ENCODE results near the gene KIAA0319L.

Gene KIAA0319L

DNA sequence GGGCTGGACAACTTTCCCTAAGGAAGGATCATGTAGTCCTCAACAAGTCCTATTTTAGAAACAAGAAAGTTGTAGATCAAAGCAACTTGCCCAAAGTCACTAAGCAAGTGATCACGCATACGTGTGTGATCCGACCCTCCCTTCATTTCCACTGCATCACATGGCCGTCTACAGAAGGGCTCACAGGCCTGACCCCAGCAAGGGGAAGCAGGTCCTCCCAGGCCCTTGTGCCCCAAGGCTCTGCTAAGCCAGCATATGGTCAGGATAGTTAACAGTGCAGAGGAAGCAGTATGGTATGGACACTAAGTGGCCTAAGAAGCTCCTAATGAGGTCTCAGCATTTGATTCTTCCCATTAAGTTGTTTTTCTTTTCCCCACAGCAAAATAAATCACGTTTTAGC, 40.7 kb upstream of the KIAA0319L start:
- TF ChIP-seq, protein P1, sequence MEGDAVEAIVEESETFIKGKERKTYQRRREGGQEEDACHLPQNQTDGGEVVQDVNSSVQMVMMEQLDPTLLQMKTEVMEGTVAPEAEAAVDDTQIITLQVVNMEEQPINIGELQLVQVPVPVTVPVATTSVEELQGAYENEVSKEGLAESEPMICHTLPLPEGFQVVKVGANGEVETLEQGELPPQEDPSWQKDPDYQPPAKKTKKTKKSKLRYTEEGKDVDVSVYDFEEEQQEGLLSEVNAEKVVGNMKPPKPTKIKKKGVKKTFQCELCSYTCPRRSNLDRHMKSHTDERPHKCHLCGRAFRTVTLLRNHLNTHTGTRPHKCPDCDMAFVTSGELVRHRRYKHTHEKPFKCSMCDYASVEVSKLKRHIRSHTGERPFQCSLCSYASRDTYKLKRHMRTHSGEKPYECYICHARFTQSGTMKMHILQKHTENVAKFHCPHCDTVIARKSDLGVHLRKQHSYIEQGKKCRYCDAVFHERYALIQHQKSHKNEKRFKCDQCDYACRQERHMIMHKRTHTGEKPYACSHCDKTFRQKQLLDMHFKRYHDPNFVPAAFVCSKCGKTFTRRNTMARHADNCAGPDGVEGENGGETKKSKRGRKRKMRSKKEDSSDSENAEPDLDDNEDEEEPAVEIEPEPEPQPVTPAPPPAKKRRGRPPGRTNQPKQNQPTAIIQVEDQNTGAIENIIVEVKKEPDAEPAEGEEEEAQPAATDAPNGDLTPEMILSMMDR (conservative IDR thresholded peaks at IDR 0.05) = no peak
- TF ChIP-seq ZFX (IDR thresholded peaks at IDR 0.05) = no peak
- H3K27ac ChIP-seq = no peak overlapping the region

DNA sequence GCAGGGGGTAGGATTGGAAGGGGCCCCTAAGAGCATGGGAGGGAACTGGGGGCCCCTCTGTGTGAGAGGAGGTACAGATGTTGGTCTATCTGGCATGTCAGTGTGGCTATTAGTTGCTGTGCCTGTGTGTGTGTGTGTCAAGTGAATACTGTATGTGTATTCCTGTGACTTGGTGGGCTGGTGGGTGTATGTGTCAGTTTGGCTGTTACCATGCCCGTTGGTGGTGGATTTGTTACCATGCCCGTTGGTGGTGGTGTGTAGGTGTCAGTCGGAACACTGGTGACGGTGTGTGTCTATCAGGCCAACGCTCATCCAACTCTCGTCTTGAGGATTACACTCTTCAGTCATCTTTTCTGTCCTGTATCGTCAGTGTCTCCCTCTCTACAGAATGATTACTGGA, 38.5 kb upstream of the KIAA0319L start:
- TF ChIP-seq ZFX (IDR thresholded peaks at IDR 0.05) = no peak
- TF ChIP-seq, protein P1 (conservative IDR thresholded peaks at IDR 0.05) = no peak
- no peak overlapping the region for H3K27ac ChIP-seq

DNA sequence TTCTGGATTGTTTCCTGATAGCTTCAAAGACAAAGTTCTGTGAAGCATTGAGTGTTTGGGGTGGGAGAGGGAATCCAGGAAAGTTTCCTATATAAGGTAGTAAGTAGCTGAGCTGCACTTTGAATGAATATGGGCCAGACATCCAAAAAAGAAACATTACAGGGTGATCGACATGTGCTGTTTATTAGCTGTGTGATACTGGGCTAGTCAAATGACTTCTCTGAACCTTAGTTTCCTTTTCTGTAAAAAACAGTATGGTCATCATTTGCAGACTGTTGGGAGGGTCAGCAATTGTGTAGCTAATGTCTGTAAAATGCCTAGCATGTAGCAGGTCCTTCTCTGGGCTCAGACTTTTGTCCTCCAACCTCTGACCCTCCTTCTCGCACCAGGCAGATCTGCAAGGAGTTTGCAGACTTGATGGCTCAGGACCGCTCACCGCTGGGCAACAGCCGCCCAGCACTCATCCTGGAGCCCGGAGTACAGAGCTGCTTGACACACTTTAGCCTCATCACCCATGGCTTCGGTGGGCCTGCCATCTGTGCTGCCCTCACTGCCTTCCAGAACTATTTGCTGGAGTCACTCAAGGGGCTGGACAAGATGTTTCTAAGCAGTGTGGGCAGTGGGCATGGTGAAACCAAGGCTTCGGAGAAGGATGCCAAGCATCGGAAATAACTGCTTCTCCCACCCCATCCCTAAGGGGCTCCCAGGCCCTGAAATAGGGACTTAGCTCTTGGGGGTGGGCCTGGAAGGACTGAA, 37.0 kb upstream of the KIAA0319L start:
- TF ChIP-seq, protein P1 (conservative IDR thresholded peaks at IDR 0.05) = no peak
- no peak for TF ChIP-seq ZFX (IDR thresholded peaks at IDR 0.05)
- H3K27ac ChIP-seq = no peak overlapping the region

DNA sequence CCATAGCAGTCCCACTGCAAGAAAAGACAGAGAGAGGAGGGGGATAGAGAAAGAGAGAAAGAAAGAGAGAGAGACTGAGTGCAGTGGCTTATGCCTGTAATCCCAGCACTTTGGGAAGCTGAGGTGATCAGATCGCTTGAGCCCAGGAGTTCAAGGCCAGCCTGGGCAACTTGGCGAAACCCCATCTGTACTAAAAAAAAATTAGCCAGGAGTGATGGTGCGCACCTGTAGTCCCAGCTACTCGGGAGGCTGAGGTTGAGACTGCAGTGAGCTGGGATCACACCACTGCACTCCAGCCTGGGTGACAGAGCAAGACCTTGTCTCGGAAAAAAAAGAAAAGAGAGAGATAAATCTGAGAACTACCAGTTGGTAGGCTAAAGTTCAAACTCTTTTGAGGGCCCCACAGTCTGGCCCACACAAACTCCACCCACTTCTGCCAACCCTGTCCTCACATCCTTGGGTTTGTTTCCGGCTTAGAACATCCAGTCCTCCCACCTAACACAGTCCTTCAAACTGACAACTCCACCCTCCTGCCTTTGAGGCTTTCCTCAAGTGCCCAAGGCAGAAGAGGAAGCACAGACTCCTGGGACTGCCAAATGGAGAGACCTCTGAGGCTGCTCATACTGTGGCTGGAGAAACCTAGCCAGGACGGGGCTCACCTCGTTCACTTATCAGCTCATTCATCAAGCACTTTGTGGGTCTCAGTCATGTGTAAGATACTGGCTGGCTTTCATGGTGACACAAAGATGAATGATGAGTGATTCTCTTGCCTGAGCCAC, 36.0 kb upstream of the KIAA0319L start:
- no peak overlapping the region for H3K27ac ChIP-seq
- TF ChIP-seq, protein P1 (conservative IDR thresholded peaks at IDR 0.05) = no peak
- TF ChIP-seq ZFX (IDR thresholded peaks at IDR 0.05) = no peak

DNA sequence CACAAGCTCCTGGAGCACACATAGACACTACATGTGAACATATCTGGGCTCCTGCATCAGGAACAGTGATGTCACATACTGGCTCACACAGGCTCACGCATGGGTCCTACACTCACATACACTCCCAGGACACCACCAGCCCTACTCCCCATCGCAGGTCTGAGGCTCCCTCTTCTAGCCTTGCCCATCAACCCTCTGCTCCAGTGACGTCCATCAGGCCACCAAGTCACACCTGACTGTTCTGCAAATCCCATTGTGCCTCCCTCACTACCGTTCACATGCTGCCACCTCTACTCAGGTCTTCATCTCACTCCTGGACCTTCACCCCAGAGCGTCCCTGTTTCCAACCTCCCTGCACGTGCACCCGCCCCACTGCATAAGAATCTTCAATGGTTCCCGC, 34.0 kb upstream of the KIAA0319L start:
- TF ChIP-seq, protein P1 (conservative IDR thresholded peaks at IDR 0.05) = no peak
- TF ChIP-seq ZFX (IDR thresholded peaks at IDR 0.05) = no peak
- H3K27ac ChIP-seq = no peak overlapping the region

DNA sequence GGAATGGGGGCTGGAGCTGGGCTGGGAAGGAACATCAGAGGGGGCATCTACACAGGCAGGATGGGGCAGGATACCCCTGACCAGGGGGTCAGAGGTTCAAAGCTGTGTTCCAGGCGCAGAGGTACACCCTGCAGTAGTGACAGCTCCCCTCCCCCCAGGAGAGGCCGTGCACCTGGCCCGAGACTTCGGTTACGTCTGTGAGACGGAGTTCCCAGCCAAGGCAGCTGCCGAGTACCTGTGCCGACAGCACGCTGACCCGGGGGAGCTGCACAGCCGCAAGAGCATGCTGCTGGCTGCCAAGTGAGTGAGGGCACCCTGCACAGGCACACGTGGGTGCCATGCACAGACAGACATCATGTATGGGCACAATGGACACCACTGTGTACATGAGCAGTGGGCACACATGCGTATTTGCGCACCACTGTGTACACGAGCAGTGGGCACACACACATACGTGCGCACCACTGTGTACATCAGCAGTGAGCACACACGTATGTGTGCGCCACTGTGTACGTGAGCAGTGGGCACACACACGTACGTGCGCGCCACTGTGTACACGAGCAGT, 33.4 kb upstream of the KIAA0319L start:
- no peak for TF ChIP-seq ZFX (IDR thresholded peaks at IDR 0.05)
- TF ChIP-seq, protein P1 (conservative IDR thresholded peaks at IDR 0.05) = no peak

More for the DNA sequence above, 33.4 kb upstream of the KIAA0319L start:
- H3K27ac ChIP-seq = no peak overlapping the region
